Transverse colon (tissue), 4 donors: Measurements from ENCODE around the gene OR52N1. TPM values are rescaled to one million over a fixed set of nuclear protein-coding genes. Genes with fewer than 3 reads are reported as not detected.

Source experiments
- DNase-seq: peaks from one replicate; pipeline ENCODE4 v3.0.0-alpha.2; 2019
- H3K27ac ChIP-seq, 4 donors: fragments of 200-600 bp; sonication (generic); 2 replicates each; pipeline ENCODE4 v1.5.1; 2016 to 2018; ENCODE audit warnings: inconsistent platforms in 4 of 4
- H3K27me3 ChIP-seq: fragments of 200-600 bp; sonication (generic); 2 replicates; pipeline ENCODE4 v1.5.1; 2017; ENCODE audit warnings: inconsistent platforms
- H3K36me3 ChIP-seq, 4 donors: fragments of 200-600 bp; sonication (generic); 2 replicates each; pipeline ENCODE4 v1.5.1; 2017 to 2019; ENCODE audit warnings: inconsistent platforms in 4 of 4
- H3K4me1 ChIP-seq, 4 donors: fragments of 200-600 bp; sonication (generic); 2 replicates each; pipeline ENCODE4 v1.5.1; 2017 to 2020; ENCODE audit warnings: inconsistent platforms in 4 of 4
- H3K4me3 ChIP-seq, 4 donors: fragments of 200-600 bp; sonication (generic); 1 replicate in 1 of 4; 2 replicates in 3 of 4; pipeline versions ENCODE4 v1.5.1 to v1.6.1; 2017 to 2019; ENCODE audit warnings: inconsistent platforms in 4 of 4
- H3K9me3 ChIP-seq, 2 donors: fragments of 200-600 bp; sonication (generic); 2 replicates each; pipeline ENCODE4 v1.5.1; 2017 to 2019; ENCODE audit warnings: inconsistent platforms in 2 of 2
- CTCF ChIP-seq, 5 experiments: fragments of 200-600 bp in 3 of 5; fragments of 450-650 bp in 2 of 5; sonication (generic) in 3 of 5; IDR thresholded peaks; 1 replicate in 2 of 5; 2 replicates in 3 of 5; pipeline ENCODE4 v1.5.1; 2016 to 2017; ENCODE audit warnings: antibody characterized with exemption in 5 of 5, inconsistent platforms in 3 of 5, mild to moderate bottlenecking in 2 of 5, moderate library complexity in 1 of 5
- EP300 ChIP-seq: sonication (generic); formaldehyde crosslinking; IDR thresholded peaks from one replicate; pipeline ENCODE4 v1.6.1; 2017; ENCODE audit warnings: antibody characterized with exemption, low read depth
- POLR2A ChIP-seq: fragments of 450-650 bp; IDR thresholded peaks from one replicate; pipeline ENCODE4 v1.6.1; 2016; ENCODE audit warnings: antibody characterized with exemption, mild to moderate bottlenecking, moderate library complexity
- POLR2AphosphoS5 ChIP-seq, 3 donors: sonication (generic); formaldehyde crosslinking; IDR thresholded peaks; one replicate each; pipeline ENCODE4 v1.6.1; 2016; ENCODE audit warnings: antibody characterized with exemption in 3 of 3
- WGBS, 2 donors: methylation state at CpG; one replicate each; pipeline ENCODE4 v1.1.5; 2018; ENCODE audit warnings: low coverage in 1 of 2; 5-methylcytosine and 5-hydroxymethylcytosine counted together
- in situ Hi-C, 4 donors: fragments of 200-750 bp; cut with MboI; loops; one replicate each; pipeline versions ENCODE4 v1.15.0 to v1.15.1; 2017; ENCODE audit warnings: low sequenced_read_pairs in 3 of 4, low pct_ligation_motif_present in 1 of 4, low pct_unique_long_range_greater_than_20kb in 1 of 4
- intact Hi-C: fragments of 100-400 bp; cut with DNase I; formaldehyde crosslinking; loops from one replicate; pipeline ENCODE4 v1.15.1; 2023; ENCODE audit warnings: low total_unique reads
- total RNA-seq, 4 donors: library from RNA; depleted of rRNA; stranded (reverse); fragments of >200 nt; gene quantifications; one replicate each; pipeline ENCODE4 v1.1.0, GENCODE V29; 2016

The OR52N1 gene
- total RNA-seq, 4 donors from 2014 or later, result not detected

- TF ChIP-seq CTCF (IDR thresholded peaks at IDR 0.05), result peak; percentile 68 to 75 (median 75)
- no peak for TF ChIP-seq EP300
These were observed 17.5 kb upstream of the OR52N1 start, which contains the start of gene OR52N2 for GRCh38 chr11:5808500-5809121. Gene OR52N2, plus strand, starts transcription at chr11:5808924. Its CDS starts 11,412 bp downstream, at chr11:5820336.

GRCh38 chr11:5807580-5807979, 16.5 kb upstream of the OR52N1 start:
- DNase-seq, result no peak
- peaks cover 0 to 11% (median 0%) of the 10 kb centered on the region in 4 donors for H3K4me1 ChIP-seq
- 78 to 100% methylated on average over 4 to 10 of the region's 10 CpGs for WGBS, 2 donors
- no peak overlapping the region for H3K27ac ChIP-seq
- H3K4me3 ChIP-seq, result no peak overlapping the region
- in situ Hi-C loops, result loop anchor here in 3 of 4 donors (10.0 to 25.0 kb wide), 3 partner anchors 195 to 345 kb away; no protein-coding TSS in a partner anchor
- H3K9me3 ChIP-seq, result no peaks in the 10 kb centered on the region
- no peaks in the 10 kb centered on the region for H3K36me3 ChIP-seq
- intact Hi-C loops, result loop anchor here (5.0 kb wide), 1 partner anchor 320 kb away; the partner anchor contains the start of gene OR52D1
- TF ChIP-seq POLR2AphosphoS5 (IDR thresholded peaks at IDR 0.05), result no peak
- no peaks in the 10 kb centered on the region for H3K27me3 ChIP-seq

More at GRCh38 chr11:5808500-5809121, 17.5 kb upstream of the OR52N1 start, which contains the start of gene OR52N2:
- Histone ChIP-seq H3K27me3 (no peaks in the 10 kb centered on the region), H3K4me1 (peaks cover 0 to 11% (median 0%) of the 10 kb centered on the region in 4 donors), H3K9me3 (no peaks in the 10 kb centered on the region), H3K27ac (no peak within 1 kb of the TSS), H3K4me3 (peak within 1 kb of the TSS; percentile 15 to 49 (median 30)), H3K36me3 (no peaks in the 10 kb centered on the region)
- intact Hi-C loops, result loop anchor here (5.0 kb wide), 1 partner anchor 321 kb away; the partner anchor contains the start of gene OR52D1
- WGBS, 2 donors, result 5 to 10% methylated on average over 5 to 24 of the region's 24 CpGs
- in situ Hi-C loops, result loop anchor here in 3 of 4 donors (10.0 to 25.0 kb wide), 3 partner anchors 196 to 346 kb away; no protein-coding TSS in a partner anchor
- DNase-seq, result peak; percentile 73

GRCh38 chr11:5803982-5804381, 12.9 kb upstream of the OR52N1 start:
- in situ Hi-C loops, result loop anchor here in 3 of 4 donors (10.0 to 25.0 kb wide), 3 partner anchors 192 to 342 kb away; no protein-coding TSS in a partner anchor
- H3K4me1 ChIP-seq, result peaks cover 0 to 8% (median 0%) of the 10 kb centered on the region in 4 donors
- intact Hi-C loops, result no loop called here
- H3K9me3 ChIP-seq, result no peaks in the 10 kb centered on the region
- 78 to 88% methylated on average over 3 to 5 of the region's 5 CpGs for WGBS, 2 donors
- no peak for DNase-seq
- H3K27ac ChIP-seq, result no peak overlapping the region
- no peak overlapping the region for H3K4me3 ChIP-seq
- TF ChIP-seq CTCF (IDR thresholded peaks at IDR 0.05) (no peak), POLR2AphosphoS5 (IDR thresholded peaks at IDR 0.05) (no peak), POLR2A (no peak), EP300 (no peak)
- H3K27me3 ChIP-seq, result no peaks in the 10 kb centered on the region
- H3K36me3 ChIP-seq, result no peaks in the 10 kb centered on the region

GRCh38 chr11:5796541-5796940, 5.5 kb upstream of the OR52N1 start:
- DNase-seq, result no peak
- Histone ChIP-seq H3K27ac (no peak overlapping the region), H3K27me3 (no peaks in the 10 kb centered on the region), H3K4me3 (no peak overlapping the region), H3K4me1 (no peaks in the 10 kb centered on the region), H3K36me3 (no peaks in the 10 kb centered on the region), H3K9me3 (no peaks in the 10 kb centered on the region)
- intact Hi-C loops (no loop called here), in situ Hi-C loops (no loop called here)
- WGBS, 2 donors, result 79 to 88% methylated on average over 6 of the region's 6 CpGs
- no peak for TF ChIP-seq EP300
- no peak for TF ChIP-seq POLR2AphosphoS5 (IDR thresholded peaks at IDR 0.05)
- no peak for TF ChIP-seq CTCF (IDR thresholded peaks at IDR 0.05)
- no peak for TF ChIP-seq POLR2A
